ENCODE results near the gene PHF19. TPM values are rescaled to one million over a fixed set of nuclear protein-coding genes. Genes with fewer than 3 reads are reported as not detected.

Gene PHF19
- total RNA-seq (ENCODE audit: unreplicated experiment): 18.9 TPM
- long read RNA-seq, partial matches to known transcripts: 0 of 4 reads
- long read RNA-seq, other reads (novel, unspliced or antisense): 1 of 4 reads

- Mint-ChIP-seq H3K27ac (ENCODE audit: unreplicated experiment) (peak within 1 kb of the TSS; percentile 67), H3K4me1 (ENCODE audit: low read depth, unreplicated experiment) (peaks cover 11% of the 10 kb centered on the region), H3K9me3 (ENCODE audit: unreplicated experiment) (peaks cover 12% of the 10 kb centered on the region), H3K36me3 (ENCODE audit: unreplicated experiment) (no peaks in the 10 kb centered on the region), H3K4me3 (ENCODE audit: unreplicated experiment) (peak within 1 kb of the TSS; percentile 96), H3K27me3 (ENCODE audit: unreplicated experiment) (peaks cover 8% of the 10 kb centered on the region)
- TF ChIP-seq CTCF (IDR thresholded peaks at IDR 0.05; ENCODE audit: partially characterized antibody, unreplicated experiment): no peak
- peak; percentile 54 for DNase-seq
Observed at GRCh38 chr9:120876842-120877240, at the start of gene PHF19. PHF19 (minus strand) TSS chr9:120877188; CDS start chr9:120874741, 2,447 bp downstream.

- H3K4me1 Mint-ChIP-seq (ENCODE audit: low read depth, unreplicated experiment): peaks cover 7% of the 10 kb centered on the region
- peak within 1 kb of the TSS; percentile 84 for H3K4me3 Mint-ChIP-seq (ENCODE audit: unreplicated experiment)
- TF ChIP-seq CTCF (IDR thresholded peaks at IDR 0.05; ENCODE audit: partially characterized antibody, unreplicated experiment): no peak
- no peak within 1 kb of the TSS for H3K27ac Mint-ChIP-seq (ENCODE audit: unreplicated experiment)
- peaks cover 9% of the 10 kb centered on the region for H3K27me3 Mint-ChIP-seq (ENCODE audit: unreplicated experiment)
- peaks cover 3% of the 10 kb centered on the region for H3K9me3 Mint-ChIP-seq (ENCODE audit: unreplicated experiment)
- no peak for DNase-seq
- no peaks in the 10 kb centered on the region for H3K36me3 Mint-ChIP-seq (ENCODE audit: unreplicated experiment)
Observed at GRCh38 chr9:120926397-120926928, 49.5 kb upstream of the PHF19 start, which contains the start of gene TRAF1. TRAF1 (minus strand) TSS chr9:120926796; CDS start chr9:120926075, 721 bp downstream.

- peaks cover 3% of the 10 kb centered on the region for H3K9me3 Mint-ChIP-seq (ENCODE audit: unreplicated experiment)
- no peak overlapping the region for H3K27ac Mint-ChIP-seq (ENCODE audit: unreplicated experiment)
- no peak for TF ChIP-seq CTCF (IDR thresholded peaks at IDR 0.05; ENCODE audit: partially characterized antibody, unreplicated experiment)
- H3K4me3 Mint-ChIP-seq (ENCODE audit: unreplicated experiment): no peak overlapping the region
- H3K4me1 Mint-ChIP-seq (ENCODE audit: low read depth, unreplicated experiment): peaks cover 7% of the 10 kb centered on the region
- peaks cover 9% of the 10 kb centered on the region for H3K27me3 Mint-ChIP-seq (ENCODE audit: unreplicated experiment)
- no peaks in the 10 kb centered on the region for H3K36me3 Mint-ChIP-seq (ENCODE audit: unreplicated experiment)
- DNase-seq: no peak
Observed at GRCh38 chr9:120925535-120926396, 48.8 kb upstream of the PHF19 start.

DNA sequence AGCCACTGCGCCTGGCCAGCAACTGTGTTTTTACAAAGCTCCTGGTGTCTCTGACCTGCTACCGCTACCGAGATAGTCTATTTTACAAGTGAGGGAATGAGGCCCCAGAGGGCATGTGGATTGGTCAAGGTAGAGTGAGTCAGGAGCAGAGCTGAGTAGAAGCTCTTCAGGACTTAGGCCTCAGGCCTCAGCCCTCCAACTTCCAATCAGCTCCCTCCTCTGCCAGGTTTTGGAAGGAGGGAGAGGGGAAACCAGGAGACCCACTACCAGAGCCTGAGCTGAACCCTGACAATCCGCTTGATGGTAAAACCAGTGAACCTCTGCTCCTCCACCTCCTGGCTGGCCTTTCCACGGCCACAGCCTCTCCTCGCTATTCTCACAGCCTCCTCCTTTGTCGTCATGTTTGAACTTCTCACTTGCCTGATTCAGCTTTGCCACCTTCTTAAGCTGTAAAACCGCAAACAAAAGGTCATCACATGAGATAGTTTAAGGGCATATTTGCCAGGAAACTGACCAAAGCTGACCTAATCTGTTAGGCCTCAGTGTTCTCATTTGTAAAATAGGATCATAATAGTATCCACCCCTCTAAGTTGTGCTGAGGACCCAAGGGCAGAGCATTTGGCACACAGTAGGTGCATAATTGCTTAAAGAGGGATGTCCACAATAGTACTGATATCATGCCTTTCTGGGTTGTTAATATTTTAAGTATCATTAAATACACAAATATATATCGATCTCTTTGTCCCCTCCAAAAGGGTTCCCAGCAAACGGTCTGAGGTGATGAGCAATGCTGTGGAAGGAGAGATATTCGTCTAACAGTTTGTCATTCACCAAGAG is 47.9 kb upstream of the PHF19 start:
- H3K4me3 Mint-ChIP-seq (ENCODE audit: unreplicated experiment): no peak overlapping the region
- H3K9me3 Mint-ChIP-seq (ENCODE audit: unreplicated experiment): no peaks in the 10 kb centered on the region
- no peak for DNase-seq
- no peak overlapping the region for H3K27ac Mint-ChIP-seq (ENCODE audit: unreplicated experiment)
- H3K4me1 Mint-ChIP-seq (ENCODE audit: low read depth, unreplicated experiment): peaks cover 11% of the 10 kb centered on the region
- peaks cover 9% of the 10 kb centered on the region for H3K27me3 Mint-ChIP-seq (ENCODE audit: unreplicated experiment)
- H3K36me3 Mint-ChIP-seq (ENCODE audit: unreplicated experiment): no peaks in the 10 kb centered on the region
- TF ChIP-seq CTCF (IDR thresholded peaks at IDR 0.05; ENCODE audit: partially characterized antibody, unreplicated experiment): no peak
